Adrenal gland (tissue), 5 donors: ENCODE measurements around the gene CNOT6L.

Experiments used
- POLR2A ChIP-seq, 2 donors: fragments of 450-650 bp; IDR thresholded peaks; one replicate each; pipeline ENCODE4 v1.6.1; 2017; ENCODE audit warnings: antibody characterized with exemption in 2 of 2, mild to moderate bottlenecking in 2 of 2, moderate library complexity in 1 of 2
- TF ChIP-seq, protein P1 (sequence below), 6 experiments: fragments of 450-650 bp in 4 of 6; fragments of 200-600 bp in 2 of 6; sonication (generic) in 1 of 6; IDR thresholded peaks; 1 replicate in 5 of 6; 2 replicates in 1 of 6; pipeline versions ENCODE4 v1.5.1 to v1.8.0; 2016 to 2021; ENCODE audit warnings: antibody characterized with exemption in 6 of 6, mild to moderate bottlenecking in 2 of 6, moderate library complexity in 1 of 6
- donor health status: DM: no; HTN: no; CAD: no.

- TF ChIP-seq, protein P1, sequence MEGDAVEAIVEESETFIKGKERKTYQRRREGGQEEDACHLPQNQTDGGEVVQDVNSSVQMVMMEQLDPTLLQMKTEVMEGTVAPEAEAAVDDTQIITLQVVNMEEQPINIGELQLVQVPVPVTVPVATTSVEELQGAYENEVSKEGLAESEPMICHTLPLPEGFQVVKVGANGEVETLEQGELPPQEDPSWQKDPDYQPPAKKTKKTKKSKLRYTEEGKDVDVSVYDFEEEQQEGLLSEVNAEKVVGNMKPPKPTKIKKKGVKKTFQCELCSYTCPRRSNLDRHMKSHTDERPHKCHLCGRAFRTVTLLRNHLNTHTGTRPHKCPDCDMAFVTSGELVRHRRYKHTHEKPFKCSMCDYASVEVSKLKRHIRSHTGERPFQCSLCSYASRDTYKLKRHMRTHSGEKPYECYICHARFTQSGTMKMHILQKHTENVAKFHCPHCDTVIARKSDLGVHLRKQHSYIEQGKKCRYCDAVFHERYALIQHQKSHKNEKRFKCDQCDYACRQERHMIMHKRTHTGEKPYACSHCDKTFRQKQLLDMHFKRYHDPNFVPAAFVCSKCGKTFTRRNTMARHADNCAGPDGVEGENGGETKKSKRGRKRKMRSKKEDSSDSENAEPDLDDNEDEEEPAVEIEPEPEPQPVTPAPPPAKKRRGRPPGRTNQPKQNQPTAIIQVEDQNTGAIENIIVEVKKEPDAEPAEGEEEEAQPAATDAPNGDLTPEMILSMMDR (IDR thresholded peaks at IDR 0.05): no peak
- no peak for TF ChIP-seq POLR2A (IDR thresholded peaks at IDR 0.05)
Observed at GRCh38 chr4:77762531-77762930, 56.6 kb downstream of the CNOT6L start.
